Measurements from ENCODE around the gene ATP6V1G1. TPM values are rescaled to one million over a fixed set of nuclear protein-coding genes. Genes with fewer than 3 reads are reported as not detected.

ATP6V1G1 gene
- total and polyA plus RNA-seq, 2 donors (not counting 1 experiment from before 2014, with no cell fraction given) = 86.8 to 150 TPM

DNA sequence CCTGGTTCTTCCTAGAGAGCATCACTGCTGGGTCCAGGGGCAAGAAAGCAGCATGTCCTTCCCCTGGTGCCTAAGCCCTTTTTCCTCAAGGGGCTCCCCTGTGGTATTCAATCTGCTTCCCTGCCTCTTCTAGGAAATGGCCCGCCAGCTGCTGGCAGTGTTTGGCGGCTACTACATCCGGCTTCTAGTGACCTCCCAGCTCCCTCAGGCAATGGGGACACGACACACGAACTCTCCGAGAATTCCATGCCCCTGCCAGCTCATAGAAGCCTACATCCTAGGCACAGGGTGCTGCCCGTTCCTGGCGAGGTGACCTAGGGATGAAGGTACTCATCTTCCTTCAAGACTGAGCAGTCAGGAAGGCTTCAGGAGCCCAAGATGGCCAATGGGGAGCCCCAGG is 55.4 kb downstream of the ATP6V1G1 start:
- H3K4me3 ChIP-seq (ENCODE audit: control extremely low read depth in 1 of 5, extremely low read depth in 1 of 5, insufficient read depth in 1 of 5, low read depth in 2 of 5, low read length in 4 of 5) = no peak overlapping the region
- H3K27ac Mint-ChIP-seq = peak overlapping the region; percentile 32
- peaks cover 5 to 7% of the 10 kb centered on the region in 2 donors for H3K4me1 ChIP-seq (ENCODE audit: control insufficient read depth in 2 of 2, insufficient read depth in 2 of 2, low read length in 2 of 2)
- no peaks in the 10 kb centered on the region for H3K9me3 Mint-ChIP-seq (ENCODE audit: insufficient read depth)
- H3K27ac ChIP-seq (ENCODE audit: low read length in 2 of 2) = no peak overlapping the region
- peaks cover 9% of the 10 kb centered on the region for H3K4me1 Mint-ChIP-seq
- POLR2A ChIA-PET = no interaction called here
- DNase-seq = no peak
- ATAC-seq (ENCODE audit: low read depth) = no peak
- H3K9me3 ChIP-seq (ENCODE audit: control extremely low read depth in 1 of 3, control insufficient read depth in 2 of 3, insufficient read depth in 1 of 3, low read length in 2 of 3) = peaks cover 0 to 4% (median 0%) of the 10 kb centered on the region in 3 donors
- H3K4me3 Mint-ChIP-seq = no peak overlapping the region
- H3K9ac ChIP-seq (ENCODE audit: low read length) = no peak overlapping the region
- no peaks in the 10 kb centered on the region for H3K79me2 ChIP-seq (ENCODE audit: control insufficient read depth, insufficient read depth, low read length)
- H3K36me3 ChIP-seq (replicated peaks in 1 of 2; ENCODE audit: control extremely low read depth in 1 of 2, control insufficient read depth in 1 of 2, extremely low read depth in 1 of 2, insufficient read depth in 2 of 2, low read length in 1 of 2) = peaks cover 2 to 74% of the 10 kb centered on the region in 2 experiments
- no peak overlapping the region for H2AFZ ChIP-seq (ENCODE audit: insufficient read depth, low read depth, low read length, poor library complexity, severe bottlenecking)
- CTCF ChIA-PET = interaction anchor here (3.1 kb wide), 1 partner anchor 10 kb away, joined by 17 read pairs; no protein-coding TSS in a partner anchor
- 97% methylated on average over 8 of the region's 8 CpGs for WGBS (ENCODE audit: insufficient coverage)
- H3K27me3 Mint-ChIP-seq = no peaks in the 10 kb centered on the region
- H4K20me1 ChIP-seq (ENCODE audit: control insufficient read depth, insufficient read depth, low read length, poor library complexity, severe bottlenecking) = no peaks in the 10 kb centered on the region
- TF ChIP-seq, protein P1, sequence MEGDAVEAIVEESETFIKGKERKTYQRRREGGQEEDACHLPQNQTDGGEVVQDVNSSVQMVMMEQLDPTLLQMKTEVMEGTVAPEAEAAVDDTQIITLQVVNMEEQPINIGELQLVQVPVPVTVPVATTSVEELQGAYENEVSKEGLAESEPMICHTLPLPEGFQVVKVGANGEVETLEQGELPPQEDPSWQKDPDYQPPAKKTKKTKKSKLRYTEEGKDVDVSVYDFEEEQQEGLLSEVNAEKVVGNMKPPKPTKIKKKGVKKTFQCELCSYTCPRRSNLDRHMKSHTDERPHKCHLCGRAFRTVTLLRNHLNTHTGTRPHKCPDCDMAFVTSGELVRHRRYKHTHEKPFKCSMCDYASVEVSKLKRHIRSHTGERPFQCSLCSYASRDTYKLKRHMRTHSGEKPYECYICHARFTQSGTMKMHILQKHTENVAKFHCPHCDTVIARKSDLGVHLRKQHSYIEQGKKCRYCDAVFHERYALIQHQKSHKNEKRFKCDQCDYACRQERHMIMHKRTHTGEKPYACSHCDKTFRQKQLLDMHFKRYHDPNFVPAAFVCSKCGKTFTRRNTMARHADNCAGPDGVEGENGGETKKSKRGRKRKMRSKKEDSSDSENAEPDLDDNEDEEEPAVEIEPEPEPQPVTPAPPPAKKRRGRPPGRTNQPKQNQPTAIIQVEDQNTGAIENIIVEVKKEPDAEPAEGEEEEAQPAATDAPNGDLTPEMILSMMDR (IDR thresholded peaks at IDR 0.05) = no peak
- no peak for TF ChIP-seq EZH2 (IDR thresholded peaks at IDR 0.05; ENCODE audit: borderline replicate concordance, insufficient read depth, low read depth, low read length, poor library complexity, severe bottlenecking)
- intact Hi-C loops (cut with micrococcal nuclease) = no loop called here
- no peak overlapping the region for H3K4me2 ChIP-seq (replicated peaks; ENCODE audit: low read depth, low read length, poor library complexity, severe bottlenecking)
- H3K27me3 ChIP-seq (replicated peaks in 1 of 4; ENCODE audit: control extremely low read depth in 1 of 4, control insufficient read depth in 3 of 4, insufficient read depth in 4 of 4, low read length in 3 of 4) = no peaks in the 10 kb centered on the region

DNA sequence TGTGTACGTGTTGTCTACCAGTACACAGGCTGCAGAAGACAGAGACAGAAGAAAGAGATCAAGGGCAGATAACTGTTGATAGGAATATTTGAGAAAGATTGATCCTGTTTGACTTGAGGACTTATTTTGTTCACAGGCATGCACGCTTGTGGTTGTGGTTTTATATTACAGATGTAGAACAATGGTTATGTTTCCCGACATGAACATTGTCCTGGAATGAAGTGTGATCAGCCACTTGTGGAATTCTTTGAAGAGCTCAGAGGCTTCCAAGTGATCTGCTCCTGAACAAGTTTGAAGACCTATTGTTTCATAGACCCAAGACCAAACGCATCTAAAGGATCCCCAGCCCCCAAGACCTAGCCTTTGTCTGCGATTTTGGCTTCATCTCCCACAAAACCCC is 56.3 kb downstream of the ATP6V1G1 start:
- H3K4me3 Mint-ChIP-seq = no peak overlapping the region
- intact Hi-C loops (cut with micrococcal nuclease) = no loop called here
- Histone ChIP-seq H3K4me3 (ENCODE audit: control extremely low read depth in 1 of 5, extremely low read depth in 1 of 5, insufficient read depth in 1 of 5, low read depth in 2 of 5, low read length in 4 of 5) (no peak overlapping the region), H3K9ac (ENCODE audit: low read length) (no peak overlapping the region), H3K4me2 (replicated peaks; ENCODE audit: low read depth, low read length, poor library complexity, severe bottlenecking) (no peak overlapping the region), H3K27me3 (replicated peaks in 1 of 4; ENCODE audit: control extremely low read depth in 1 of 4, control insufficient read depth in 3 of 4, insufficient read depth in 4 of 4, low read length in 3 of 4) (no peaks in the 10 kb centered on the region), H3K4me1 (ENCODE audit: control insufficient read depth in 2 of 2, insufficient read depth in 2 of 2, low read length in 2 of 2) (peaks cover 5 to 7% of the 10 kb centered on the region in 2 donors), H3K9me3 (ENCODE audit: control extremely low read depth in 1 of 3, control insufficient read depth in 2 of 3, insufficient read depth in 1 of 3, low read length in 2 of 3) (peaks cover 0 to 11% (median 0%) of the 10 kb centered on the region in 3 donors), H3K27ac (ENCODE audit: low read length in 2 of 2) (no peak overlapping the region), H3K36me3 (replicated peaks in 1 of 2; ENCODE audit: control extremely low read depth in 1 of 2, control insufficient read depth in 1 of 2, extremely low read depth in 1 of 2, insufficient read depth in 2 of 2, low read length in 1 of 2) (peaks cover 2 to 66% of the 10 kb centered on the region in 2 experiments), H3K79me2 (ENCODE audit: control insufficient read depth, insufficient read depth, low read length) (no peaks in the 10 kb centered on the region), H2AFZ (ENCODE audit: insufficient read depth, low read depth, low read length, poor library complexity, severe bottlenecking) (no peak overlapping the region), H4K20me1 (ENCODE audit: control insufficient read depth, insufficient read depth, low read length, poor library complexity, severe bottlenecking) (no peaks in the 10 kb centered on the region)
- H3K9me3 Mint-ChIP-seq (ENCODE audit: insufficient read depth) = no peaks in the 10 kb centered on the region
- H3K27me3 Mint-ChIP-seq = no peaks in the 10 kb centered on the region
- POLR2A ChIA-PET = no interaction called here
- no peak for TF ChIP-seq EZH2 (IDR thresholded peaks at IDR 0.05; ENCODE audit: borderline replicate concordance, insufficient read depth, low read depth, low read length, poor library complexity, severe bottlenecking)
- TF ChIP-seq, protein P1 (IDR thresholded peaks at IDR 0.05) = no peak
- no peak overlapping the region for H3K27ac Mint-ChIP-seq
- DNase-seq (no peak), ATAC-seq (ENCODE audit: low read depth) (no peak)
- CTCF ChIA-PET = interaction anchor here (0.6 to 3.1 kb wide), 4 partner anchors 9 to 178 kb away, joined by 3 to 17 read pairs (median 3); no protein-coding TSS in a partner anchor
- H3K4me1 Mint-ChIP-seq = peaks cover 9% of the 10 kb centered on the region
- 100% methylated on average over 4 of the region's 5 CpGs for WGBS (ENCODE audit: insufficient coverage)

Small RNAs within 50 kb of the gene (small RNA-seq; reads per million reads assigned to genes)
- gene RF00019 (ENCODE audit: insufficient read length, low read depth, low replicate concordance) = not detected

Other genes with a start within 250 kb of the ATP6V1G1 start
- gene AKNA, start 199.8 kb upstream of the ATP6V1G1 start, total RNA-seq = 407 and 434 TPM in 2 replicates
- 178 and 181 TPM in 2 replicates for gene AKNA, start 199.8 kb upstream of the ATP6V1G1 start, polyA plus RNA-seq
- 95.7 and 96.6 TPM in 2 replicates for gene WHRN, start 82.3 kb upstream of the ATP6V1G1 start, total RNA-seq
- 19.2 and 19.4 TPM in 2 replicates for gene WHRN, start 82.3 kb upstream of the ATP6V1G1 start, polyA plus RNA-seq
- gene TMEM268, start 23.5 kb downstream of the ATP6V1G1 start, total RNA-seq = 35.0 and 35.3 TPM in 2 replicates
- gene TMEM268, start 23.5 kb downstream of the ATP6V1G1 start, polyA plus RNA-seq = 28.3 and 34.0 TPM in 2 replicates
- gene TEX53, start 70.0 kb downstream of the ATP6V1G1 start, total RNA-seq = not detected in 2 replicates
- not detected in 2 replicates for gene TEX53, start 70.0 kb downstream of the ATP6V1G1 start, polyA plus RNA-seq
- not detected in 2 replicates for gene TEX48, start 94.4 kb downstream of the ATP6V1G1 start, total RNA-seq
- gene TEX48, start 94.4 kb downstream of the ATP6V1G1 start, polyA plus RNA-seq = not detected in 2 replicates
- gene TNFSF15, start 218.3 kb downstream of the ATP6V1G1 start, total RNA-seq = not detected in 2 replicates
- 0.01 and 0.03 TPM in 2 replicates for gene TNFSF15, start 218.3 kb downstream of the ATP6V1G1 start, polyA plus RNA-seq

Measured in B cell (primary cell).